ENCODE results near the gene SMIM17.
"Not testable (repeated sequence)": the region's sequence is repeated elsewhere in the genome, so short reads cannot be mapped to it uniquely, and the experiment has no call there.

The SMIM17 gene

GRCh38 chr19:56660381-56661107 is 17.6 kb downstream of the SMIM17 start:
- peak; percentile 62 for DNase-seq

- DNase-seq: no peak
Observed at GRCh38 chr19:56661248-56661647, 18.3 kb downstream of the SMIM17 start.

- no peak for DNase-seq
Observed at GRCh38 chr19:56663931-56664500, 21.1 kb downstream of the SMIM17 start.

- no peak for DNase-seq
Observed at GRCh38 chr19:56664511-56664910, 21.6 kb downstream of the SMIM17 start.

- no peak for DNase-seq
Observed at GRCh38 chr19:56667311-56667870, 24.4 kb downstream of the SMIM17 start.

- DNase-seq: no peak
Observed at GRCh38 chr19:56668676-56669075, 25.7 kb downstream of the SMIM17 start.

GRCh38 chr19:56670401-56670960 is 27.5 kb downstream of the SMIM17 start:
- peak; percentile 9 for DNase-seq

- DNase-seq: no peak
Observed at GRCh38 chr19:56670961-56671612, 28.1 kb downstream of the SMIM17 start.

- peak; percentile 95 for DNase-seq
Observed at GRCh38 chr19:56671613-56671994, 28.6 kb downstream of the SMIM17 start, which contains the start of gene ZNF835. Gene ZNF835, minus strand, starts transcription at chr19:56671757. Its CDS starts 6,559 bp downstream, at chr19:56665198.

- DNase-seq: not testable (repeated sequence)
Observed at GRCh38 chr19:56672610-56673009, 29.7 kb downstream of the SMIM17 start.

GRCh38 chr19:56678205-56678604 is 35.2 kb downstream of the SMIM17 start:
- DNase-seq: no peak

GRCh38 chr19:56681702-56682101 is 38.7 kb downstream of the SMIM17 start:
- DNase-seq: no peak

- no peak for DNase-seq
Observed at GRCh38 chr19:56683116-56683515, 40.2 kb downstream of the SMIM17 start.

- no peak for DNase-seq
Observed at GRCh38 chr19:56687031-56687430, 44.1 kb downstream of the SMIM17 start.

- DNase-seq: no peak
Observed at GRCh38 chr19:56689198-56689597, 46.2 kb downstream of the SMIM17 start.

- peak; percentile 48 for DNase-seq
Observed at GRCh38 chr19:56690670-56691069, 47.7 kb downstream of the SMIM17 start.

GRCh38 chr19:56692206-56692895 is 49.4 kb downstream of the SMIM17 start:
- DNase-seq: no peak

GRCh38 chr19:56699552-56699951 is 56.6 kb downstream of the SMIM17 start:
- DNase-seq: no peak

GRCh38 chr19:56701895-56702294 is 58.9 kb downstream of the SMIM17 start:
- no peak for DNase-seq

GRCh38 chr19:56705939-56706338 is 63.0 kb downstream of the SMIM17 start:
- DNase-seq: peak; percentile 22

All from hematopoietic multipotent progenitor cell treated with erythropoietin and hydrocortisone succinate and interleukin-3 and kit ligand, for 4 days (in vitro differentiated cells).